Colonic mucosa (tissue), 4 donors: Measurements from ENCODE around the gene DTX4. TPM values are rescaled to one million over a fixed set of nuclear protein-coding genes. Genes with fewer than 3 reads are reported as not detected.

Experiments
- DNase-seq: peaks from one replicate; pipeline ENCODE4 v3.0.0-alpha.2; 2020
- H3K27ac ChIP-seq: fragments of 200-600 bp; one replicate; pipeline ENCODE4 v1.8.0; 2021
- H3K27me3 ChIP-seq: fragments of 200-600 bp; one replicate; pipeline ENCODE4 v1.8.0; 2021
- H3K36me3 ChIP-seq: fragments of 200-600 bp; one replicate; pipeline ENCODE4 v1.8.0; 2021
- H3K4me1 ChIP-seq: fragments of 200-600 bp; one replicate; pipeline ENCODE4 v1.8.0; 2021; ENCODE audit warnings: mild to moderate bottlenecking
- H3K4me3 ChIP-seq: fragments of 200-600 bp; one replicate; pipeline ENCODE4 v1.8.0; 2021
- H3K9ac ChIP-seq, 2 donors: one replicate each; pipeline ENCODE4 v1.7.0; 2013; ENCODE audit warnings: control low read depth in 2 of 2, low read depth in 2 of 2, low read length in 2 of 2
- H3K9me3 ChIP-seq: fragments of 200-600 bp; one replicate; pipeline ENCODE4 v1.8.0; 2021
- CTCF ChIP-seq: fragments of 200-600 bp; IDR thresholded peaks from one replicate; pipeline ENCODE4 v1.8.0; 2022; ENCODE audit warnings: antibody characterized with exemption, mild to moderate bottlenecking
- intact Hi-C: fragments of 100-400 bp; cut with DNase I; formaldehyde crosslinking; loops from one replicate; pipeline ENCODE4 v1.14.1; 2022
- total RNA-seq, 2 donors: library from RNA; stranded (reverse); fragmentation: NEBNext Ultra II Directional in 1 of 2; extraction: Animal tissue kit (Norgen Biotek cat#: 25700) in 1 of 2; gene quantifications; one replicate each; pipeline ENCODE4 v1.2.1, GENCODE V29; 2021
- donor health status: healthy.
- donor health status: DM: no; HTN: no; CAD: no.
- donor health status: DM: no; HTN: no; CAD: no.

DTX4 gene
- total RNA-seq, 2 donors from 2014 or later = 54.7 to 59.7 TPM

GRCh38 chr11:59173964-59174663, 2.2 kb downstream of the DTX4 start:
- Histone ChIP-seq H3K4me3 (peak overlapping the region; percentile 61), H3K9ac (peak overlapping the region; percentile 90 to 99), H3K36me3 (no peaks in the 10 kb centered on the region), H3K9me3 (no peaks in the 10 kb centered on the region), H3K27ac (peak overlapping the region; percentile 91), H3K4me1 (peaks cover 5% of the 10 kb centered on the region), H3K27me3 (no peaks in the 10 kb centered on the region)
- peak; percentile 92 for DNase-seq
- intact Hi-C loops = loop anchor here (2.0 kb wide), 1 partner anchor 13 kb away; no protein-coding TSS in a partner anchor
- TF ChIP-seq CTCF = no peak

GRCh38 chr11:59174664-59175033, 2.7 kb downstream of the DTX4 start:
- no peak for TF ChIP-seq CTCF
- H3K36me3 ChIP-seq = no peaks in the 10 kb centered on the region
- H3K9ac ChIP-seq = peak overlapping the region in 1 of 2 donors; percentile 99
- H3K9me3 ChIP-seq = no peaks in the 10 kb centered on the region
- no peaks in the 10 kb centered on the region for H3K27me3 ChIP-seq
- H3K4me3 ChIP-seq = peak overlapping the region; percentile 61
- peaks cover 5% of the 10 kb centered on the region for H3K4me1 ChIP-seq
- intact Hi-C loops = no loop called here
- DNase-seq = peak; percentile 77
- H3K27ac ChIP-seq = peak overlapping the region; percentile 91

- H3K27me3 ChIP-seq = no peaks in the 10 kb centered on the region
- no peak for DNase-seq
- intact Hi-C loops = no loop called here
- H3K36me3 ChIP-seq = no peaks in the 10 kb centered on the region
- H3K9me3 ChIP-seq = no peaks in the 10 kb centered on the region
- no peak overlapping the region for H3K4me3 ChIP-seq
- H3K4me1 ChIP-seq = peaks cover 5% of the 10 kb centered on the region
- peak overlapping the region; percentile 91 for H3K27ac ChIP-seq
- H3K9ac ChIP-seq = peak overlapping the region in 1 of 2 donors; percentile 99
- TF ChIP-seq CTCF = no peak
Observed at GRCh38 chr11:59175091-59175501, 3.2 kb downstream of the DTX4 start.

- Histone ChIP-seq H3K9ac (no peak overlapping the region), H3K4me3 (no peak overlapping the region), H3K4me1 (peaks cover 5% of the 10 kb centered on the region), H3K36me3 (no peaks in the 10 kb centered on the region), H3K27ac (no peak overlapping the region), H3K27me3 (no peaks in the 10 kb centered on the region), H3K9me3 (no peaks in the 10 kb centered on the region)
- no peak for TF ChIP-seq CTCF
- DNase-seq = no peak
- intact Hi-C loops = no loop called here
Observed at GRCh38 chr11:59176330-59176729, 4.4 kb downstream of the DTX4 start.

GRCh38 chr11:59178402-59178801, 6.5 kb downstream of the DTX4 start:
- Histone ChIP-seq H3K9me3 (no peaks in the 10 kb centered on the region), H3K27ac (no peak overlapping the region), H3K36me3 (peaks cover 2% of the 10 kb centered on the region), H3K9ac (no peak overlapping the region), H3K27me3 (no peaks in the 10 kb centered on the region), H3K4me1 (peaks cover 7% of the 10 kb centered on the region), H3K4me3 (no peak overlapping the region)
- intact Hi-C loops = no loop called here
- DNase-seq = no peak
- no peak for TF ChIP-seq CTCF
